IMR-90 (cell line): Measurements from ENCODE around the gene PIK3R5. TPM values are rescaled to one million over a fixed set of nuclear protein-coding genes. Genes with fewer than 3 reads are reported as not detected.

Experiments
- ATAC-seq: fragments of 200-7000 bp; cut with Tn5 transposase; 2 replicates; pipeline ENCODE4 v1.9.1; 2020; ENCODE audit warnings: low read depth, mild to moderate bottlenecking, moderate library complexity
- BruUV-seq: library from RNA; stranded (reverse); fragments of 400-500 nt; replicated peaks from 2 replicates; lab custom pipeline; 2021; lab: Mats Ljungman, UMichigan
- CTCF ChIA-PET: fragments of 300-600 bp; formaldehyde crosslinking; extraction: SDS; loops from one replicate; lab custom pipeline; 2021; ENCODE audit warnings: antibody characterized with exemption; lab: Yijun Ruan, JAX
- POLR2A ChIA-PET: fragments of 300-600 bp; sonication (Branson Sonifier 250); formaldehyde crosslinking; loops from one replicate; lab custom pipeline; 2022; ENCODE audit warnings: antibody characterized with exemption; ENCODE audit not compliant: unreplicated experiment; lab: Charles Lee
- DNase-seq: peaks from one replicate; pipeline ENCODE4 v3.0.0; 2013
- H2AFZ ChIP-seq: replicated peaks from 2 replicates; pipeline ENCODE3; 2013; ENCODE audit warnings: low read length, mild to moderate bottlenecking; ENCODE audit not compliant: poor library complexity
- H2AK5ac ChIP-seq: 2 replicates; pipeline ENCODE4 v1.6.1; 2013; ENCODE audit warnings: low read depth, low read length, inconsistent platforms
- H2AK9ac ChIP-seq: replicated peaks from 2 replicates; pipeline ENCODE3; 2013; ENCODE audit warnings: mild to moderate bottlenecking, low read depth, low read length, moderate library complexity; ENCODE audit not compliant: poor library complexity
- H2BK120ac ChIP-seq: 2 replicates; pipeline ENCODE4 v1.6.1; 2013; ENCODE audit warnings: low read depth, low read length, inconsistent platforms
- H2BK15ac ChIP-seq: 3 replicates; pipeline ENCODE4 v1.6.1; 2013; ENCODE audit warnings: low read depth, low read length, inconsistent platforms
- H2BK20ac ChIP-seq: 2 replicates; pipeline ENCODE4 v1.6.1; 2013; ENCODE audit warnings: low read depth, mild to moderate bottlenecking, inconsistent platforms, low read length, moderate library complexity
- H2BK5ac ChIP-seq: 2 replicates; pipeline ENCODE4 v1.6.1; 2013; ENCODE audit warnings: mild to moderate bottlenecking, low read depth, low read length, inconsistent platforms; ENCODE audit not compliant: poor library complexity, severe bottlenecking
- H3K14ac ChIP-seq: replicated peaks from 2 replicates; pipeline ENCODE4 v1.6.1; 2013; ENCODE audit warnings: low read depth, low read length, inconsistent platforms
- H3K18ac ChIP-seq: 2 replicates; pipeline ENCODE4 v1.6.1; 2013; ENCODE audit warnings: low read depth, low read length, control low read depth
- H3K23ac ChIP-seq: 2 replicates; pipeline ENCODE4 v1.6.1; 2013; ENCODE audit warnings: low read depth, low read length, inconsistent platforms
- H3K27ac ChIP-seq: 2 replicates; pipeline ENCODE4 v1.5.1; 2013; ENCODE audit warnings: mild to moderate bottlenecking, control low read depth, low read length; ENCODE audit not compliant: insufficient read depth
- H3K27me3 ChIP-seq: 2 replicates; pipeline ENCODE4 v1.6.1; 2013; ENCODE audit warnings: low read length; ENCODE audit not compliant: control insufficient read depth, insufficient read depth
- H3K36me3 ChIP-seq: 2 replicates; pipeline ENCODE4 v1.6.1; 2013; ENCODE audit warnings: low read length, mixed read lengths; ENCODE audit not compliant: control insufficient read depth, insufficient read depth
- H3K4ac ChIP-seq: 2 replicates; pipeline ENCODE4 v1.6.1; 2013; ENCODE audit warnings: low read depth, low read length, inconsistent platforms
- H3K4me1 ChIP-seq: 2 replicates; pipeline ENCODE4 v1.6.1; 2013; ENCODE audit warnings: low read length, mixed read lengths; ENCODE audit not compliant: control insufficient read depth, insufficient read depth
- H3K4me2 ChIP-seq: 2 replicates; pipeline ENCODE4 v1.6.1; 2013; ENCODE audit warnings: low read depth, mild to moderate bottlenecking, control low read depth, low read length, moderate library complexity
- H3K4me3 ChIP-seq: 2 replicates; pipeline ENCODE4 v1.5.1; 2013; ENCODE audit warnings: low read depth, mild to moderate bottlenecking, control low read depth, low read length, moderate library complexity; ENCODE audit not compliant: insufficient read depth
- H3K56ac ChIP-seq: 2 replicates; pipeline ENCODE4 v1.6.1; 2013; ENCODE audit warnings: low read length, inconsistent platforms; ENCODE audit not compliant: insufficient read depth; ENCODE audit errors: extremely low read depth
- H3K79me1 ChIP-seq, 2 experiments: 2 replicates each; pipeline ENCODE4 v1.6.1; 2013; ENCODE audit warnings: low read length in 2 of 2, inconsistent platforms in 1 of 2, low read depth in 1 of 2
- H3K9ac ChIP-seq: 2 replicates; pipeline ENCODE4 v1.6.1; 2013; ENCODE audit warnings: low read depth, low read length, control low read depth
- H3K9me1 ChIP-seq: 2 replicates; pipeline ENCODE4 v1.6.1; 2013; ENCODE audit warnings: low read length, inconsistent platforms; ENCODE audit not compliant: insufficient read depth
- H3K9me3 ChIP-seq: 2 replicates; pipeline ENCODE4 v1.6.1; 2013; ENCODE audit warnings: low read length; ENCODE audit not compliant: control insufficient read depth, insufficient read depth
- H4K20me1 ChIP-seq: 2 replicates; pipeline ENCODE4 v1.6.1; 2013; ENCODE audit warnings: low read length, inconsistent platforms; ENCODE audit not compliant: insufficient read depth
- H4K5ac ChIP-seq: 2 replicates; pipeline ENCODE4 v1.6.1; 2013; ENCODE audit warnings: mild to moderate bottlenecking, low read depth, low read length, control low read depth
- H4K8ac ChIP-seq, 2 experiments: 2 replicates each; pipeline ENCODE4 v1.6.1; 2013; ENCODE audit warnings: low read depth in 2 of 2, low read length in 2 of 2, control low read depth in 1 of 2, inconsistent platforms in 1 of 2
- H4K91ac ChIP-seq: 2 replicates; pipeline ENCODE4 v1.6.1; 2013; ENCODE audit warnings: low read depth, low read length, inconsistent platforms; ENCODE audit not compliant: insufficient read depth
- BHLHE40 ChIP-seq: fragments of 150-350 bp; IDR thresholded peaks from 2 replicates; pipeline ENCODE4 v1.6.1; 2016; ENCODE audit warnings: mild to moderate bottlenecking, low read depth, low read length
- CEBPB ChIP-seq: IDR thresholded peaks from 2 replicates; pipeline ENCODE4 v1.6.1; 2012; ENCODE audit warnings: low read depth, low read length, improper control_type of control experiment
- CHD1 ChIP-seq: IDR thresholded peaks from 2 replicates; pipeline ENCODE4 v1.6.1; 2012; ENCODE audit warnings: low read depth, low read length, improper control_type of control experiment
- ELK1 ChIP-seq: fragments of 150-350 bp; IDR thresholded peaks from 2 replicates; pipeline ENCODE4 v1.6.1; 2016; ENCODE audit warnings: low read depth, mild to moderate bottlenecking, low read length, moderate library complexity, borderline replicate concordance
- FOS ChIP-seq: fragments of 150-350 bp; IDR thresholded peaks from 2 replicates; pipeline ENCODE4 v1.6.1; 2016; ENCODE audit warnings: low read depth, low read length
- MAFK ChIP-seq: IDR thresholded peaks from 2 replicates; pipeline ENCODE4 v1.6.1; 2012; ENCODE audit warnings: low read depth, low read length, improper control_type of control experiment
- MAZ ChIP-seq: IDR thresholded peaks from 2 replicates; pipeline ENCODE4 v1.6.1; 2012; ENCODE audit warnings: low read depth, mild to moderate bottlenecking, low read length, improper control_type of control experiment, moderate library complexity, borderline replicate concordance
- MXI1 ChIP-seq: IDR thresholded peaks from 2 replicates; pipeline ENCODE4 v1.6.1; 2012; ENCODE audit warnings: low read depth, mild to moderate bottlenecking, low read length, moderate library complexity, borderline replicate concordance
- NFE2L2 ChIP-seq: fragments of 150-350 bp; IDR thresholded peaks from 2 replicates; pipeline ENCODE4 v1.6.1; 2016; ENCODE audit warnings: low read depth, mild to moderate bottlenecking, low read length
- POLR2A ChIP-seq: IDR thresholded peaks from 2 replicates; pipeline ENCODE4 v1.6.1; 2012; ENCODE audit warnings: mild to moderate bottlenecking, low read depth, low read length
- RAD21 ChIP-seq: IDR thresholded peaks from 2 replicates; pipeline ENCODE4 v1.6.1; 2012; ENCODE audit warnings: low read length, improper control_type of control experiment
- RCOR1 ChIP-seq: IDR thresholded peaks from 2 replicates; pipeline ENCODE4 v1.6.1; 2012; ENCODE audit warnings: mild to moderate bottlenecking, low read length, improper control_type of control experiment; ENCODE audit not compliant: insufficient replicate concordance
- RFX5 ChIP-seq: IDR thresholded peaks from 2 replicates; pipeline ENCODE4 v1.8.0; 2012; ENCODE audit warnings: low read depth, mild to moderate bottlenecking, low read length, moderate library complexity
- SMC3 ChIP-seq: fragments of 150-350 bp; IDR thresholded peaks from 2 replicates; pipeline ENCODE4 v1.6.1; 2016; ENCODE audit warnings: low read depth, mild to moderate bottlenecking, antibody characterized with exemption, low read length, moderate library complexity
- USF2 ChIP-seq: fragments of 150-350 bp; IDR thresholded peaks from 2 replicates; pipeline ENCODE4 v1.6.1; 2017; ENCODE audit warnings: mild to moderate bottlenecking, antibody characterized with exemption, low read length, low read depth
- WGBS, 2 experiments: methylation state at CpG; one replicate each; pipeline versions ENCODE4 v1.1.5 to v1.1.7; 2013; ENCODE audit warnings: missing lambda C conversion rate in 2 of 2; ENCODE audit not compliant: insufficient read length in 1 of 2; ENCODE audit errors: extremely low coverage in 2 of 2; 5-methylcytosine and 5-hydroxymethylcytosine counted together
- dilution Hi-C: fragments of 300-500 bp; cut with HindIII; formaldehyde crosslinking; loops from one replicate; pipeline ENCODE4 v1.14.3; 2018; ENCODE audit warnings: low sequenced_read_pairs; ENCODE audit not compliant: unreplicated experiment
- in situ Hi-C: fragments of 300-500 bp; cut with MboI; formaldehyde crosslinking; loops from 3 replicates; pipeline ENCODE4 v1.14.3; 2019; ENCODE audit warnings: low sequenced_read_pairs, inconsistent platforms, mixed read lengths
- intact Hi-C: fragments of 100-400 bp; cut with micrococcal nuclease; formaldehyde crosslinking; loops from 2 replicates; pipeline ENCODE4 v1.10.0; 2022
- polyA plus RNA-seq, 3 experiments: library from polyadenylated mRNA; depleted of rRNA; stranded (reverse); fragments of >200 nt; gene quantifications; 2 replicates each; pipeline ENCODE4 v1.2.3, GENCODE V29; 2012; ENCODE audit warnings: low replicate concordance in 1 of 3
- total RNA-seq: library from RNA; depleted of rRNA; stranded (reverse); fragments of >200 nt; gene quantifications from 2 replicates; pipeline ENCODE4 v1.2.3, GENCODE V29; 2012

The PIK3R5 gene
- total and polyA plus RNA-seq, 2 of the 4 experiments (the other 2 are of a cell fraction): not detected

GRCh38 chr17:9003355-9004131 is 38.0 kb upstream of the PIK3R5 start:
- Histone ChIP-seq H4K91ac (no peak overlapping the region), H2BK20ac (no peak overlapping the region), H4K8ac (no peak overlapping the region), H4K5ac (no peak overlapping the region), H3K56ac (no peak overlapping the region), H3K9ac (no peak overlapping the region), H3K9me3 (no peaks in the 10 kb centered on the region), H3K23ac (no peak overlapping the region), H2AK9ac (no peak overlapping the region), H3K27me3 (peaks cover 32% of the 10 kb centered on the region), H3K14ac (no peak overlapping the region), H4K20me1 (no peaks in the 10 kb centered on the region), H3K79me1 (no peaks in the 10 kb centered on the region), H3K4me2 (no peak overlapping the region), H3K18ac (no peak overlapping the region), H2AK5ac (no peak overlapping the region), H2BK5ac (no peak overlapping the region), H2BK15ac (no peak overlapping the region), H3K36me3 (no peaks in the 10 kb centered on the region), H3K4me1 (no peaks in the 10 kb centered on the region), H2BK120ac (no peak overlapping the region), H3K9me1 (no peaks in the 10 kb centered on the region), H2AFZ (no peak overlapping the region), H3K27ac (no peak overlapping the region), H3K4me3 (no peak overlapping the region), H3K4ac (no peak overlapping the region)
- in situ Hi-C loops: no loop called here
- POLR2A ChIA-PET: no interaction called here
- dilution Hi-C loops: no loop called here
- intact Hi-C loops: no loop called here
- ATAC-seq: no peak
- WGBS, 2 experiments: 7% methylated on average over 23 of the region's 90 CpGs; no CpG with 5 or more reads in 1 of the 2 experiments
- no peak for DNase-seq
- no TSS peak for BruUV-seq
- CTCF ChIA-PET: interaction anchor here (0.6 kb wide), 1 partner anchor 60 kb away, joined by 3 read pairs; no protein-coding TSS in a partner anchor
- TF ChIP-seq USF2: no peak
- no peak for TF ChIP-seq FOS
- no peak for TF ChIP-seq NFE2L2
- no peak for TF ChIP-seq RCOR1
- no peak for TF ChIP-seq ELK1
- TF ChIP-seq CEBPB: no peak
- no peak for TF ChIP-seq SMC3
- TF ChIP-seq MAFK: no peak
- no peak for TF ChIP-seq POLR2A
- TF ChIP-seq RFX5: no peak
- TF ChIP-seq CHD1: no peak
- TF ChIP-seq MXI1: no peak
- TF ChIP-seq BHLHE40: no peak
- no peak for TF ChIP-seq RAD21
- TF ChIP-seq MAZ: no peak
